Thoracic aorta endothelial cell (primary cell): ENCODE results near the gene SH3TC2. TPM values are rescaled to one million over a fixed set of nuclear protein-coding genes. Genes with fewer than 3 reads are reported as not detected.

Experiments
- small RNA-seq: library from RNA; depleted of rRNA; stranded (forward); fragments of <200 nt; gene quantifications from one replicate; pipeline ENCODE3, GENCODE V24; 2012
- total RNA-seq: library from RNA; depleted of rRNA; stranded (reverse); fragments of >200 nt; gene quantifications from 2 replicates; pipeline ENCODE4 v1.2.3, GENCODE V29; 2012

Gene SH3TC2
- total RNA-seq = 8.8 and 9.0 TPM in 2 replicates

GRCh38 chr5:149063017-149063687 lies at the start of gene SH3TC2:
SH3TC2 (minus strand) TSS chr5:149063062; CDS start chr5:149063022, 40 bp downstream.

Small RNA genes lying within 50 kb of the gene (small RNA-seq; reads per million reads assigned to genes)
- gene MIR584 = 3.4 reads per million, percentile 69 among the genes with 10 or more reads in this experiment
- gene RNU6-732P = not detected

Other genes starting within 250 kb of the SH3TC2 start
- 4.1 and 8.3 TPM in 2 replicates for gene ADRB2, start 236.5 kb downstream of the SH3TC2 start, total RNA-seq
- 44.0 and 47.9 TPM in 2 replicates for gene ABLIM3, start 78.4 kb upstream of the SH3TC2 start, total RNA-seq
- 102 and 142 TPM in 2 replicates for gene AFAP1L1, start 208.8 kb upstream of the SH3TC2 start, total RNA-seq